Measurements from ENCODE around the gene SRPRB. TPM values are rescaled to one million over a fixed set of nuclear protein-coding genes. Genes with fewer than 3 reads are reported as not detected.

The SRPRB gene
- total RNA-seq, 1 donor from 2014 or later: 30.2 TPM

GRCh38 chr3:133836497-133837158, 31.0 kb downstream of the SRPRB start:
- H3K36me3 Mint-ChIP-seq: peaks cover 4% of the 10 kb centered on the region
- Histone ChIP-seq H3K79me2 (ENCODE audit: low read depth) (no peaks in the 10 kb centered on the region), H3F3A (ENCODE audit: low read depth) (no peaks in the 10 kb centered on the region), H3K4me1 (no peaks in the 10 kb centered on the region), H3K4me2 (no peak overlapping the region), H3K9ac (no peak overlapping the region), H3K4me3 (no peak overlapping the region), H4K20me1 (ENCODE audit: low read depth) (no peaks in the 10 kb centered on the region), H3K9me3 (ENCODE audit: low read depth) (no peaks in the 10 kb centered on the region), H3K27me3 (no peaks in the 10 kb centered on the region), H2AFZ (replicated peaks) (no peak overlapping the region), H3K27ac (no peak overlapping the region), H3K36me3 (no peaks in the 10 kb centered on the region)
- no peak overlapping the region for H3K4me3 Mint-ChIP-seq
- H3K9me3 Mint-ChIP-seq: no peaks in the 10 kb centered on the region
- DNase-seq (ENCODE audit: low spot score): no peak
- peaks cover 3% of the 10 kb centered on the region for H3K27me3 Mint-ChIP-seq (ENCODE audit: insufficient read depth, low read depth)
- H3K4me1 Mint-ChIP-seq: no peaks in the 10 kb centered on the region
- H3K27ac Mint-ChIP-seq: no peak overlapping the region
- no peak for TF ChIP-seq EZH2phosphoT487 (IDR thresholded peaks at IDR 0.05)
- no peak for TF ChIP-seq CTCF (IDR thresholded peaks at IDR 0.05)
- no peak for TF ChIP-seq EZH2 (IDR thresholded peaks at IDR 0.05)

GRCh38 chr3:133837487-133838295, 32.1 kb downstream of the SRPRB start:
- Histone ChIP-seq H3K9ac (no peak overlapping the region), H2AFZ (replicated peaks) (no peak overlapping the region), H3K9me3 (ENCODE audit: low read depth) (no peaks in the 10 kb centered on the region), H3K36me3 (no peaks in the 10 kb centered on the region), H3K27ac (no peak overlapping the region), H3K4me2 (no peak overlapping the region), H3K4me3 (no peak overlapping the region), H3K79me2 (ENCODE audit: low read depth) (no peaks in the 10 kb centered on the region), H3K4me1 (no peaks in the 10 kb centered on the region), H4K20me1 (ENCODE audit: low read depth) (no peaks in the 10 kb centered on the region), H3F3A (ENCODE audit: low read depth) (no peaks in the 10 kb centered on the region), H3K27me3 (no peaks in the 10 kb centered on the region)
- TF ChIP-seq EZH2 (IDR thresholded peaks at IDR 0.05) (no peak), CTCF (IDR thresholded peaks at IDR 0.05) (no peak), EZH2phosphoT487 (IDR thresholded peaks at IDR 0.05) (no peak)
- Mint-ChIP-seq H3K27ac (no peak overlapping the region), H3K36me3 (peaks cover 4% of the 10 kb centered on the region), H3K4me3 (no peak overlapping the region), H3K27me3 (ENCODE audit: insufficient read depth, low read depth) (peaks cover 3% of the 10 kb centered on the region), H3K4me1 (no peaks in the 10 kb centered on the region), H3K9me3 (no peaks in the 10 kb centered on the region)
- no peak for DNase-seq (ENCODE audit: low spot score)

GRCh38 chr3:133838296-133838789, 32.7 kb downstream of the SRPRB start:
- Histone ChIP-seq H3K79me2 (ENCODE audit: low read depth) (no peaks in the 10 kb centered on the region), H3K9ac (no peak overlapping the region), H2AFZ (replicated peaks) (no peak overlapping the region), H3K9me3 (ENCODE audit: low read depth) (no peaks in the 10 kb centered on the region), H3K27me3 (peaks cover 2% of the 10 kb centered on the region), H3K4me3 (no peak overlapping the region), H3K4me2 (no peak overlapping the region), H4K20me1 (ENCODE audit: low read depth) (no peaks in the 10 kb centered on the region), H3F3A (ENCODE audit: low read depth) (no peaks in the 10 kb centered on the region), H3K36me3 (no peaks in the 10 kb centered on the region), H3K27ac (no peak overlapping the region), H3K4me1 (no peaks in the 10 kb centered on the region)
- Mint-ChIP-seq H3K9me3 (no peaks in the 10 kb centered on the region), H3K4me3 (no peak overlapping the region), H3K27me3 (ENCODE audit: insufficient read depth, low read depth) (peaks cover 3% of the 10 kb centered on the region), H3K4me1 (no peaks in the 10 kb centered on the region), H3K36me3 (peaks cover 4% of the 10 kb centered on the region), H3K27ac (no peak overlapping the region)
- TF ChIP-seq CTCF (IDR thresholded peaks at IDR 0.05) (no peak), EZH2 (IDR thresholded peaks at IDR 0.05) (no peak), EZH2phosphoT487 (IDR thresholded peaks at IDR 0.05) (no peak)
- no peak for DNase-seq (ENCODE audit: low spot score)

Data from neural progenitor cell (in vitro differentiated cells).